PC-3 (cell line): ENCODE results near the gene DIPK2B. TPM values are rescaled to one million over a fixed set of nuclear protein-coding genes. Genes with fewer than 3 reads are reported as not detected.

Source experiments
- ATAC-seq: fragments of 200-7000 bp; cut with Tn5 transposase; 2 replicates; pipeline ENCODE4 v1.9.1; 2020; ENCODE audit warnings: mild to moderate bottlenecking, moderate library complexity
- BruUV-seq: library from RNA; stranded (reverse); fragments of 400-500 nt; replicated peaks from 2 replicates; lab custom pipeline; 2021; lab: Mats Ljungman, UMichigan
- CTCF ChIA-PET: fragments of 300-600 bp; sonication (Branson Sonifier 250); formaldehyde crosslinking; loops from one replicate; lab custom pipeline; 2022; ENCODE audit warnings: antibody characterized with exemption; lab: Charles Lee
- POLR2A ChIA-PET: fragments of 300-600 bp; sonication (Branson Sonifier 250); formaldehyde crosslinking; loops from one replicate; lab custom pipeline; 2022; ENCODE audit warnings: antibody characterized with exemption; ENCODE audit not compliant: unreplicated experiment; lab: Charles Lee
- DNase-seq: peaks from one replicate; pipeline ENCODE4 v3.0.0-alpha.2; 2015
- H2AFZ ChIP-seq: fragments of 300-600 bp; sonication (generic); 2 replicates; pipeline ENCODE4 v1.6.0; 2016; ENCODE audit warnings: antibody characterized with exemption, low read length
- H3F3A ChIP-seq: fragments of 300-600 bp; sonication (generic); one replicate; pipeline ENCODE4 v1.6.0; 2017; ENCODE audit warnings: antibody characterized with exemption, low read length, control low read depth, mild to moderate bottlenecking; ENCODE audit not compliant: unreplicated experiment
- H3K27ac ChIP-seq: fragments of 300-600 bp; sonication (generic); 2 replicates; pipeline ENCODE4 v1.5.1; 2016; ENCODE audit warnings: mild to moderate bottlenecking, low read length
- H3K27me3 ChIP-seq: fragments of 300-600 bp; sonication (generic); 2 replicates; pipeline ENCODE4 v1.6.1; 2016; ENCODE audit warnings: low read length, mixed read lengths
- H3K36me3 ChIP-seq: fragments of 300-600 bp; sonication (generic); 2 replicates; pipeline ENCODE4 v1.6.1; 2016; ENCODE audit warnings: low read depth, mixed run types, low read length, mixed read lengths
- H3K4me1 ChIP-seq: fragments of 300-600 bp; sonication (generic); 2 replicates; pipeline ENCODE4 v1.5.1; 2016; ENCODE audit warnings: low read length; ENCODE audit not compliant: insufficient read depth
- H3K4me2 ChIP-seq: fragments of 300-600 bp; sonication (generic); 2 replicates; pipeline ENCODE4 v1.6.0; 2016; ENCODE audit warnings: low read length
- H3K4me3 ChIP-seq: fragments of 300-600 bp; sonication (generic); 2 replicates; pipeline ENCODE4 v1.5.1; 2016; ENCODE audit warnings: mild to moderate bottlenecking, low read length, mixed read lengths
- H3K79me2 ChIP-seq: fragments of 300-600 bp; sonication (generic); 2 replicates; pipeline ENCODE4 v1.6.1; 2017; ENCODE audit warnings: low read length, mixed read lengths
- H3K9ac ChIP-seq: fragments of 300-600 bp; sonication (generic); 2 replicates; pipeline ENCODE4 v1.6.0; 2016; ENCODE audit warnings: mild to moderate bottlenecking, low read length
- H3K9me2 ChIP-seq: fragments of 300-600 bp; sonication (generic); replicated peaks from 2 replicates; pipeline ENCODE4 v1.6.1; 2016; ENCODE audit warnings: mixed run types, low read length, mixed read lengths
- H3K9me3 ChIP-seq: fragments of 300-600 bp; sonication (generic); 2 replicates; pipeline ENCODE4 v1.6.1; 2016; ENCODE audit warnings: low read length, mixed read lengths
- H4K20me1 ChIP-seq: fragments of 300-600 bp; sonication (generic); 2 replicates; pipeline ENCODE4 v1.6.1; 2016; ENCODE audit warnings: low read length, mixed read lengths
- CTCF ChIP-seq: fragments of 300-600 bp; sonication (generic); conservative IDR thresholded peaks from 2 replicates; pipeline ENCODE4 v1.5.1; 2017; ENCODE audit warnings: antibody characterized with exemption, low read depth, mild to moderate bottlenecking, low read length
- EZH2 ChIP-seq: fragments of 300-600 bp; sonication (generic); IDR thresholded peaks from one replicate; pipeline ENCODE4 v1.6.1; 2017; ENCODE audit warnings: antibody characterized with exemption, mild to moderate bottlenecking, low read length; ENCODE audit not compliant: unreplicated experiment
- EZH2phosphoT487 ChIP-seq: fragments of 300-600 bp; sonication (generic); IDR thresholded peaks from 2 replicates; pipeline ENCODE4 v1.6.1; 2018; ENCODE audit warnings: mild to moderate bottlenecking, antibody characterized with exemption, low read length, borderline replicate concordance
- intact Hi-C: fragments of 100-400 bp; cut with micrococcal nuclease; formaldehyde crosslinking; loops from 2 replicates; pipeline ENCODE4 v1.9.0; 2023
- total RNA-seq: library from RNA; depleted of rRNA; stranded (reverse); fragments of >200 nt; gene quantifications from 2 replicates; pipeline ENCODE4 v1.2.3, GENCODE V29; 2014

The DIPK2B gene
- total RNA-seq, 1 experiment from 2014 or later, result 0.18 TPM

- TF ChIP-seq EZH2phosphoT487 (no peak), EZH2 (no peak), CTCF (no peak)
- H3K27ac ChIP-seq, result no peak overlapping the region
- H3F3A ChIP-seq, result no peaks in the 10 kb centered on the region
- H3K4me1 ChIP-seq, result no peaks in the 10 kb centered on the region
- H3K9ac ChIP-seq, result no peak overlapping the region
- no peak for ATAC-seq
- ChIA-PET CTCF (no interaction called here), POLR2A (no interaction called here)
- no peak overlapping the region for H3K4me3 ChIP-seq
- H3K27me3 ChIP-seq, result no peaks in the 10 kb centered on the region
- no TSS peak for BruUV-seq
- intact Hi-C loops, result no loop called here
- H3K79me2 ChIP-seq, result no peaks in the 10 kb centered on the region
- H2AFZ ChIP-seq, result no peak overlapping the region
- H3K9me3 ChIP-seq, result no peaks in the 10 kb centered on the region
- H3K36me3 ChIP-seq, result no peaks in the 10 kb centered on the region
- H3K9me2 ChIP-seq, result no peaks in the 10 kb centered on the region
- no peak overlapping the region for H3K4me2 ChIP-seq
- no peaks in the 10 kb centered on the region for H4K20me1 ChIP-seq
- DNase-seq, result no peak
Measured at GRCh38 chrX:45164021-45164621, 36.6 kb downstream of the DIPK2B start.

GRCh38 chrX:45157647-45158046 is 43.0 kb downstream of the DIPK2B start:
- intact Hi-C loops, result no loop called here
- no peak for TF ChIP-seq EZH2
- no peak for TF ChIP-seq EZH2phosphoT487
- no peak for TF ChIP-seq CTCF
- no peaks in the 10 kb centered on the region for H3K9me3 ChIP-seq
- no TSS peak for BruUV-seq
- CTCF ChIA-PET, result no interaction called here
- H3F3A ChIP-seq, result no peaks in the 10 kb centered on the region
- H3K27ac ChIP-seq, result no peak overlapping the region
- H3K9me2 ChIP-seq, result no peaks in the 10 kb centered on the region
- H3K36me3 ChIP-seq, result no peaks in the 10 kb centered on the region
- no peaks in the 10 kb centered on the region for H3K27me3 ChIP-seq
- no peaks in the 10 kb centered on the region for H4K20me1 ChIP-seq
- POLR2A ChIA-PET, result no interaction called here
- DNase-seq, result no peak
- no peak overlapping the region for H3K9ac ChIP-seq
- H3K4me1 ChIP-seq, result no peaks in the 10 kb centered on the region
- no peaks in the 10 kb centered on the region for H3K79me2 ChIP-seq
- no peak overlapping the region for H2AFZ ChIP-seq
- no peak for ATAC-seq
- no peak overlapping the region for H3K4me3 ChIP-seq
- no peak overlapping the region for H3K4me2 ChIP-seq

GRCh38 chrX:45154462-45154861 is 46.2 kb downstream of the DIPK2B start:
- POLR2A ChIA-PET, result no interaction called here
- no peak overlapping the region for H3K27ac ChIP-seq
- no peaks in the 10 kb centered on the region for H3F3A ChIP-seq
- BruUV-seq, result no TSS peak
- no peak for ATAC-seq
- H3K4me1 ChIP-seq, result no peaks in the 10 kb centered on the region
- no peak overlapping the region for H2AFZ ChIP-seq
- no peaks in the 10 kb centered on the region for H3K79me2 ChIP-seq
- no peak overlapping the region for H3K4me2 ChIP-seq
- H3K9ac ChIP-seq, result no peak overlapping the region
- no peaks in the 10 kb centered on the region for H4K20me1 ChIP-seq
- no peaks in the 10 kb centered on the region for H3K27me3 ChIP-seq
- intact Hi-C loops, result no loop called here
- DNase-seq, result no peak
- TF ChIP-seq CTCF (no peak), EZH2phosphoT487 (no peak), EZH2 (no peak)
- CTCF ChIA-PET, result no interaction called here
- no peaks in the 10 kb centered on the region for H3K36me3 ChIP-seq
- H3K9me3 ChIP-seq, result no peaks in the 10 kb centered on the region
- no peaks in the 10 kb centered on the region for H3K9me2 ChIP-seq
- no peak overlapping the region for H3K4me3 ChIP-seq
